HG03565 (cell line): ENCODE data around the gene SHPK.

ENCODE experiments used
- ATAC-seq: cut with Tn5 transposase; IDR thresholded peaks from one replicate; pipeline ENCODE4 v1.9.1; 2021; ENCODE audit warnings: mild to moderate bottlenecking, moderate library complexity; ENCODE audit not compliant: unreplicated experiment

Gene SHPK

DNA sequence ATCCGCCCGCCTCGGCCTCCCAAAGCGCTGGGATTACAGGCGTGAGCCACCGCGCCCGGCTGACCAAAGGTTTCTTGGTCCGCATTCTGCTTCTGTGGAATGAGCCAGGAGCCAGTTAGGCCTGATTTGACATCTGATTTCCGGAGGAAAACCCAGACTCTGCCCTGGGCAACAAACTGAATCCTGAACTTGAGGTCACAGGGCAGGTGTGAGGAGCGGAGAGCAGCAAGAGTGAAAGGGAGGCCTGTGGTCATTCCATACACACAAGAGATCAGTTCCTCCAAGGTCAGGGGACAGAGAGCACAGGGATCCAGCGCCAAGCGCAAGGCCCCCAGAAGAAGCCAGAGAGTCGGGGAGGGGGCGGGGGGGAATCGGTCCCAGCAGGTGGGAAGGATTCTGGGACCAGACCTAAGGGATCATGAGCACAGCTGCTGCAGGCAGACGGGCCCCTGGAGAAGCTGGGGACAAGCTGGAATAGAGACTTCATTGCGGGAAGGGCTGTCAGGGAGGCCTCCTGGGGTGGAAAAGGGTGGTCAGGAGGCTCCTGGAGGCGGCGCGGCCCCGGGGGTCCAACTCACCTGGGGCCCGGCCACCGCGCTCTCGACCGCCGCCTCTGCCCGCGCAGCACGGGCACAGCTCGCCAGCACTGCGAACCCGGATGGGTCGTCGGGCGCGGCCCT is 436 bp downstream of the SHPK start:
- ATAC-seq: no peak

DNA sequence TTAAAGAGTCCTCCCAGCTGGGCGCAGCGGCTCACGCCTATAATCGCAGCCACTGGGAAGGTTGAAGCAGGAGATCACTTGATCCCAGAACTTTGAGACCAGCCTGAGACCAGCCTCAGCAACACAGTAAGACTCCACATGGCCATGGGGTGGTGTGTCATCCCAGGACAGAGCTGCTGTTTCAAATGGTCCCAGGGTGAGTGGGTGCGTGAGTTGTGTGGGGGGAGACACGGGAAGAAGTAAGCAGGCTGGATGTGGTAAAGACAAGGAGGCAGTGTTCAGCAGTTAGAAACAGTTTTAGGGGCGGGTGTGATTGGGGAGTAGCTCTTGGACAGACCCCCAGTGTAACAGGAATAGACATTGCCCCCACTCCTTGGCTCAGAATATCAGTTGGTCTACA is 3.8 kb downstream of the SHPK start:
- no peak for ATAC-seq

DNA sequence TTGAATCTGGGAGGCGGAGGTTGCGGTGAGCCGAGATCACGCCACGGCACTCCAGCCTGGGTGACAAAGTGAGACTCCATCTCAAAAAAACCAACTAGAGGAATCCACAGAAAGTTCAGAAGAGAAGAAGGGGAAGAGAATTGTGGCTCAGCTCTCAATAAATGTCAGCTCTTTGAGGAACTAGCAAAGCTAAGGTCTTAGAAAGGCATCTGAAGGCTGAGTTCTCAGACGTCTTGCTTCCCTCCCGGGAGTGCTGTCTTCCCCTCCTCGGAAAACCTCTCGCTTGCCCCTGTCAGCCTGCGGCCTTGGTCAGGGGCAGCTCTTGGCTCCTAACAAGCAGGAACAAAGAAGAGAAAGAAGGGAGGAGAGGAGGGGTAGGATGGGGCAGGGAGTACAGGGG is 5.3 kb downstream of the SHPK start:
- ATAC-seq: no peak

DNA sequence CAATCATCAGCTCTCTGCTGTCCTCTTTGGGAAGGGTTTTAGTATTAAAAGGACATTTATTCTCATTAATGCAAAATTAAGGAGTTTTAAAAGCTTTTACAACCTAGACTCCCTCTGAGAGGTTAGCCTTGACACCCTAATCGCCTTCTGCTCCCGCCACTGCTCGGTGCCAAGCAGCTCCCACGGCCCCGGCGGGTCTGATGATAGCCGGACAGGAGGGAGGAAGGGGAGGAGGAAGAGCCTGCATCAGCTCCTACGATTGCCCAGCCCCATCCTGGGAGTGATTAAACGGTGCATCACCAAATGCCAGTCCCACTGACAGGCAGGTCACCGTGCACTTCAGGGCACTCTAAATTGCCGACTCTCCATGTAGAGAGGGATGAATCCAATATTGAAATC is 8.3 kb downstream of the SHPK start:
- ATAC-seq: no peak

DNA sequence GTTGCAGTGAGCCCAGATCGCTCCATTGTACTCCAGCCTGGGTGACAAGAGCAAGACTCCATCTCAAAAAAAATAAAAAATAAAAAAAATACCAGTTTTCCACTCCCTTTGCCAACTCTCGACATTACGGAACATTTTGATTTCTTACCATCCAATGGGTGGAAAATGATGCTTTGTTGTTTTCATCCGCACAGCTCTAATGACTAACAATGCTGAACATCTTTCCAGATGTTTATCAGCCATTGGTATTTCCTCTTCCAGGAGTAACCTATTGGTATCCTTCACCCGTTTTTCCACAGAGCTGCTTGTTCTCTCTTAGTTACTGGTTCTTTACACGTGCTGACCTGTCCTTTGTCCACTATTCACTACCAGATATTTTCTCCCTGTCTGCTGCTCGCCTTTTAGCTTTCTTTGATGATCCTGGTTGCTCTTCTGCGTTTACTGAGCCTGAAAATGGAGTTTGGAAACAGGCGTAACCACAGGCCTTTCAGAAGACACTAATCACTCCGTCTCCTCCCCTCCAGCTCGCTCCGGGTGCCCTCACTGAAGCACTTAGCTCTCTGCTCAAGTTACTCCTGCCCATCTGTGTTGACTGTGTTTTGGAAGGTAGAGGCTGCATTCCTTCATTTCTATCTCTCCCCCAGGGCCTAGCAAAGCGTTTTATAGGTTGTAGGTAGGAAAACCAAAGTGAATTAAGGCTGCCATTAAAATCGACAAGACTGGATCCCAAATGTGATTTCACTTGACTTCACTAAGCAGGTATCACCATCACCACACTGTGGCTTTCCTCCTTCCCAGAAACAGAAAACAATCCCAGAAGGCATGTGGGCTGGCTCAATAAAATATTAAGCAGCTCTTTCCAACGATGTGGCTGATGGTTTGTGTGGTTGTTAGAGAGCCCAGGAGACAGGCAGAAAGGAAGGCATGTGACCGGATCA is 8.9 kb downstream of the SHPK start:
- no peak for ATAC-seq

DNA sequence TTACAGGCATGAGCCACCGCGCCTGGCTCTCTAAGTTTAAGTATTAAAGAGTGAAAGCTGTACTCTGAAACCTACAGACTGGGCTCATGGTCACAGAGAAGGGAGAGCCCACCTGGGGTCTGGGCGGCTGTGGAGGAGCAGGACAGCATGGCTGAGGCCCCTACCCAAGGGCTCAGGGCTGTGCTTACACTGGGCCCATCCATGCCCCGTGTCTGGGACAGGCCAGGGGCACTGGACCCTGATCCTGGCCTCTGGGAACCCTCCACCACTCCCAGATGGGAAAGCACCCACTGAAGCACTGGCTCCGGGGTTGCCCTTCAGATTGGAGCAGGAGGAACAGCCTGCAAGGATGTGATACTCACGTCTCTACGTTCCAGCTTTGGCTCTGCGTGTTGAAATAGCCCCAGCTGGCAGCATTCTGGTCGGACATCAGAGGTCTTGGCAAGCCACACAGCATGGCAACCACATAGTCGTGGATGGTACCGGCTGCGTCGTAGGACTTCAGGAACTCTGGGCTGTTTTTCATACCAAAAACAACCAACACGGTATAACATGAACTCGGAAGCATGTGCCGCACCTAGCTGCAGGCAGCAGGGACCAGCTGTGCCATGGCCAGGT is 13.0 kb downstream of the SHPK start:
- ATAC-seq: no peak

DNA sequence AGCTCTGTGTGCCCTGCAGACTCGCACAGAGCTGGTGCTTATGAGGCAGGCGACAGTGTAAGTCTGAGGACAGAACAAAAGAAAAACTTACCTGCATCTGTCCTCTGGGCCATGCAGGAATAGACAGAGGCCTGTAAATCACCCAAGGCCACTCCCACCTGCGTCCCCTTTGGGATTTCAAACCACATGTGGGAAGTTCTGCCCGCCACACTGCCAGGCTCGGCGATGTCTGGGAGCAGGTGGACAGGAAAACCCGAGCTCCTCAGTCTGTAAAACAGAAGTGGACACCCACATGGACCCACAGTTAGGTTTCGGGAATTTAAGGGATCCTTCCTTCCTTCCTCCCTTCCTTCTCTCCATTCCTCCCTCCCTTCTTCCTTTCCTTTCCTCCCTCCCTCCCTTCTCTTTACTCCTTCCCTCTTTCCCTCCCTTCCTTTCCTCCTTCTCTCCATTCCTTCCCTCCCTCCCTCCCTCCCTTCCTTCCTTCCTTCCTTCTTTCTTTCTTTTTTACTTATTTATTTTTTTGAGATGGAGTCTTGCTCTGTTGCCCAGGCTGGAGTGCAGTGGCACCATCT is 14.8 kb downstream of the SHPK start:
- no peak for ATAC-seq

DNA sequence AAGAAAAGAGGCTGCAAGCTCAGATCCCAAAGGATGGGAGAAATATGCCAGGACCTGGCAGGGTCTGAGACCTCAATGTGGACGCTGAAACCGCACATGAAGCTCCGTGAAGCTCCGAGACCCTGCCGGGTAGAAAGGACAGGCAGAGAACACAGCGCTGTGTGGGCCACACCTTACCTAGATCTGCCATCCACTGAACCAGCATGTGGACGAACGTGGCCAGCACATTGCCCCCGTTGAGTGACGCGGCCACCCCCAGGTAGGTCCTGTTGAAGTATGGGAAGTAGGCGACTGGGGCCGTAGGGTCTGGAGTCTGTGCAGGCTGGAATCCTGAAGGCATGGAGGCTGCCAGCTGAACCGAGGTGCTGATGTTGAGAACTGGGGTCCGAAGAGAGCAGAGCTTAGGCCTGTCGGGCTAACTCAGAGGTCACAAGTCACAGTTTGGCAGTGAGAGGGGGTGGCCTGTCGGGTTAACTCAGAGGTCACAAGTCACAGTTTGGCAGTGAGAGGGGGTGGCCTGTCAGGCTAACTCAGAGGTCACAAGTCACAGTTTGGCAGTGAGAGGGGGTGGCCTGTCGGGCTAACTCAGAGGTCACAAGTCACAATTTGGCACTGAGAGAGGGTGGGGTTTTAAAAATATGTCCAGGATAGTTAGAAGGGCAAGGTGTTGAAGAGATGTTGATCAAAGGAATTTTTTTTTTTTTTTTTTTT is 20.7 kb downstream of the SHPK start:
- ATAC-seq: no peak

DNA sequence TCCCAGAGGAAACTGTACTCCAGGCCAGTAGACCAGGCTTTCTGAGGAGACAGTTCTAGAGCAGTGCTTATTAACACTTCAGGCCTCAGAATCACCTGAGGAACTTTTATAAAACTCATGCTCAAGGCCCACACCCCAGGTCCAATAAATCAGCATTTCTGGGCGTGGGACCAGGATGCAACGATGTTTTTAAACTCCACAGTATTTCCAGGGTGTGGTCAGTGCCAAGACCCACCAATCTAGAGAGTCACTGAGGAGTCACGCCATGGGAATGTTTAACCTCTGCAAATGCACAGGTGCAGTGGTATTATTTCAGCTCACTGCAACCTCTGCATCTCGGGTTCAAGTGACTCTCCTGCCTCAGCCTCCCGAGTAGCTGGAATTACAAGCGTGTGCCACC is 22.9 kb downstream of the SHPK start:
- ATAC-seq: no peak

DNA sequence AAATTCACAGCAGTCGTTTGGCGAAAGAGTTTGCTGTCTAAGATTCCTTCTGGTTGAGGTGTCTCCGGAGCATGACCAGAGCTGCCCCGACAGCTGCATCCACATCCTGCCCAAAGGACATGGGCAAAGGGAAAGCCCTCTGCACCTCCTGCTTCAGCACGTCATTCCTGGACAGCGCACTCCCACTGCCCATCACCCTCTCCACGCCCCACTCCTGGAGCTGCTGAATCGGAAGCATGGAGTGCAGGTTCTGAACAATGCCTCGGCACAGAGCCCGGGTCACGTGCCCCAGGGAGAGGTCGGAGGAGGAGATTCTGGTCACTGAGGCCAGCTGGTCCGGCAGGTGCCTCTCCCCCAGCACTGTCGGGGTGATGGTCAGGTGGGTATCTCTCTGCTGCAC is 25.5 kb downstream of the SHPK start:
- ATAC-seq: no peak

DNA sequence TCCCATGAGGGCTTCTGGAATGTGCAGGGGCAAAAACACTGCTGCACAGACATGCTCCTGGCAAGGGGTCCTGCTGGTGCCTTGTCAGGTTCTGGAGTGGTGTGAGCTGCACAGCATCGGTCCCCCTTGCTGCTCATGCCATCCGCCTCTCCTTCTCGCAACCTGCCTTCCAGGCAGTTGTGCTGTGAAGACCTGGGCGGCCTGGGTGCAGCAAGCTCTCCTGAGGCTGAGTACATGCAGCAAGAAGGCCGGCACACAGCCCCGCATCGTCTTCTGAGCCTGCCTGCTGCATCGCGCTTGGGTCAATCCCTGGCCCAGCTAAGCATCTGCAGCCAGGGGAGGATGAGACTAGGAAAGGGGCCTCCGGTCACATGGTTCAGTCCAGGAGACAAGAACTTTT is 26.4 kb downstream of the SHPK start:
- ATAC-seq: no peak

DNA sequence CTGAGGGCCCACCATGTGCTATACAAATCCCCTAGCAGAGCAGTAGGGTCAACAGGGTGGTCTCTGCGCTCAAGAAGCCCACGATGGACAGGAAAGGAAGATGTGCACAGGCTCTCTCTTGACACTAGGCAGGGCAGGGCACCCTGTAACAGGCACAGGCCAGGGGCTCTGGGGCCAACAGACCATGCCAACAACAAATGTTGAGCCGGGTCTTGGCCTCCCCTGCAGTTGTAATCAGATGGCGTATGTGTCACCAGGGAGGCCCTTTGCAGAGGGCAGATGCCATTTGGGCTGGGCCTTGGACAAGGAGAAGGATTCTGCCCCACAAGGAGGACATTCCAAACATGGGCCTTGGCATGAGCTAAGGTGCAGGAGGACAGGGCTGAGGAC is 32.2 kb downstream of the SHPK start:
- no peak for ATAC-seq

DNA sequence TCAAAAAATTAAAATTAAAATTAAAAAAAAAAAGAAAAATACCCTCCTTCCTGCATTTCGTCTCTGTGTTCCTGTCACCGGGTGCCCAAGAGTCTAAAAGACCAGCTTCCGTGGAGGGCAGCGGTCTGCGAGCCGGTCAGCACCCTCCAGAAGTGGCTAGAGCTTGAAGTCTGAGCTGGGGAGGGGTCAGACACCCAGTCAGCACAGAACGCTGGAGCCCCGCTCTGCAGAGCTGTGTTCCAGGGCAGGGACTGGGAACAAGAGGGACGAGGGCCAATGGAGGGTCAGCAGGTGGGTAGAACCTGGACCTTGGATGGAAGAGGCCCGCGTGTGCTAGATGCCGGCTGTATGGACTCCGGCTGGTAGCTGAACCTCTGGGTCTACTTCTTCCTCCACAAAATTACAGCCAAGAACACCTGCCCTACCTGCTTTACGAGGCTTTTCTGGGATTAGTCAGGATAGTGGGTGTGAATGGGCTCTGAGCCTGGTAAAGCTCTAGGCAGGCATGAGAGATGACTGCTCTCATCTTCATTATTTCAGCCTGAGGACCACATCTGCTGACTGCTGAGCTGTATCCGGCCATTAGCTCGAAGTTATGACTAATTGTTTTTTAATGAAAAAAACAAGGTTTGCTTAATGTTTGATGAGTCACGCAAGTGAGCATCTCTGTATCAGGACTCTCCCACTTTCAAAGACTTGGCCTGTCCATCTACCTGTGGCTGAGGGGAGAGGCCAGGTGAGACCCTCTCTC is 32.8 kb downstream of the SHPK start:
- no peak for ATAC-seq

DNA sequence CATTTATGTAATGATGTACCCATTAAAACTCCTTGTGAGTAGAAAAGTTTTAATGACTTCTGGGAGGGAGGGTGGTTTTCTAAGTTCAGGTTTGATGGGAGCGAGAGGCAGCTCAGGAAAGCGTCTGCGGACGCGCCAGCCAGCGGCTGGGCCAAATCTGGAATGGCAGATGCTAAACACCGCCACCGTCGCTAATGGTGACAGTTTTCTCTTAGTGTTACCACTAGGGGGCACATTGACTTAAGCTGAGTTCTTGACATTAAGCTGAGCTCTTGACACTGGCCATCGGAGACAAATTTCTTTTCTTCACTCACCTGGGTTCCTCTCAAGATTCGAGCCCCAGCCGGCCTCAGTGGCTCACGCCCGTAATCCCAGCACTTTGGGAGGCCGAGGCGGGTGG is 33.6 kb downstream of the SHPK start:
- no peak for ATAC-seq

DNA sequence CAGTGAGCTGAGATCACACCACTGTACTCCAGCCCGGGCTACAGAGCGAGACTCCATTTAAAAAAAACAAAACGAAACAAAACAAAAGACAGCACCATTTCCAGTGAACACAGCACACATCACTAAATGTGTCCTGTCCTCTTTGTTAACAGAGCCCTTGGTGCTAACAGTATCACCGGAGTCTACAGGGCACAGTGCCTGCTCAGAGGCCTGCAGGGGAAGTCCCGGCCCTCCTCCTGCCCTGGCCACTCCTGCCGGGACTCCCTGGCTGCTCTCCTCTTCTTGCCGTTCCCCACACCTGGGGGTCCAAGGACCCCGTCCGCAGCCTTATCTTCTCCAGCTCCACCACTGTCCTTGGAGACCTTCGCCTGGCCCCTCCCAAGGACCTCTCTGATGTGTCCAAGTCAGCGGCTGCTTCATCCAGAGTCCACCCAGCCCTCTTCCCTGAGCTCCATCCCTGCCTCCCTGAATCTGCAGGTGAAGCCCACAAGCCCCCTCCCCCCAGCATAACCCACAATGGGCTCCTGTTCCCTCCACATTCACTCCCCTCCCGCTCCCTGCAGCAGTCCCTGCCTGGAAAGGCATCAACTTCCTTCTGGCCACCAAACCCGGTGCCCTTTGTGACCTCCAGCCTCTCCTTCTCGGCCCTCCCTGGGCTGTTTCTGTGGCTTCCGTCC is 35.4 kb downstream of the SHPK start:
- no peak for ATAC-seq

DNA sequence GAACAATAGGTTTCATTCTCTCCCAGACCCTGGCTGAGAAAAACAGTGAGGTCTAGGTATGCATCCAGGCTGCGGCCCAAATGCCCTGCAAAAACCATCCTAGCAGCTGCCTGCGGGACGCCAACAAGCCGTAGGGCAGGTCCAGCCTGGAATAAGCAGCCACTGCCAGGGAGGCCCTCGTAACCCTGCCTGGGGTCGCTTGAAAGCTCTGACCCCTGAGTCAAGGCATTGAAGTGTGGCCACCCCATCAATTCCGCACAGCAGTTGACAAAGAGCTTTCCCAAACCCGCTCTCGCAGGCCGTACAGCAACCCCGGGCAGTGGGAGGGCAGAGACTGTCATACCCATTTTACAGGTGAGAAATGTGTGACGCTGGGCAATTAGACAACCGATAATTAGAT is 38.0 kb downstream of the SHPK start:
- no peak for ATAC-seq

DNA sequence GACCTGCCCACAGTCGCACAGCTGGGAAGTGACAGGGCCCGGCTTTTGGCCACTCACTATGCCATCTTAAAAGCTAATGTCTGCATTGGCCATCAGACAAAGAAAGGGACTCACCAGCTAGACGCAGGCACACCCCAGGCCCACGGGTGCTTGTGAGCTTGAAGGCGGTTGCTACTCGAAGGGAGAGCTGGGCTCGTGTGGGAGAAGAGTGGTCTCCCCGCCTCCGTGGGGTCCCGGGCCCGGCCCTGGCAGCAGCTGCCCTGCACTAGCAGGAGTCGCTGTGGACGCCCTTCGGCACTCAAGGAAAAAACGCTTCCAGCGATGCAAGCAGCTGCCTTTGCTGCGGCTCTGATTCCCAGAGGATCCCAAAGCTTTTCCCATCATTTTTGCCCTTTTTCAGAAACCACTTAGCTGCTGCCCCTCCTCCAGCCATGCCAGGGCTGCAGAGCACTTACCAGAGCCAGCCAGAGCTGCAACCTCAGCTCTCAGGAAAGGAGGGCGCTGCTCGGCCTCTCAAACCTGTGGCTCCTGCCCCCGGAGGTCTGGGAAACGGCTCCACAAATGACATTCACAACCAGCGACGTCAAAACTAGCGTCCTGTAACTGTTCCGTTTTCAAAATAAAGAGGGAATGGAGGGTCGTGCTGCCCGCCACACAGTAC is 39.1 kb downstream of the SHPK start:
- ATAC-seq: no peak

DNA sequence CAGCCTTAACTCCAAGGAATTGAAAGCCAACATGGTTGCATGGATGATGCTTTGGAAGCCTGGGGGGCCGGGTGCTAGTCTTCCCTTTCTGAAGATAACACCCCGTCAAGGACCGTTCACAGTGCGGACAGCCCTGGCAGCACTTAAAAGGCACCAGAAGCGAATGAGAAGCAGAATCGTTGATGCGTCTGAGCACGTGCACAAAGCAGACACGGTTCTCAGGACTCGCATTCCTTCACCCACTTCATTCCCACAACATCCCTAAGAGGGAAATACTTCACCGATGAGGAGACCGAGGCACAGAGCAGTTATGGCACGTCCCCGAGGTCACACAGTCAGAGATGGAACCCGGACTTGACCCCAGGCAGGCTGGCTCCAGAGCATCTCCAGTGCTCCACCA is 41.1 kb downstream of the SHPK start:
- ATAC-seq: no peak
